ENCODE measurements around the gene NAPSA. TPM values are rescaled to one million over a fixed set of nuclear protein-coding genes. Genes with fewer than 3 reads are reported as not detected.

The NAPSA gene
- total and polyA plus RNA-seq, 9 of the 15 experiments (the other 6 are each of a cell fraction or from before 2014, with no cell fraction given), result 0.25 to 1.9 (median 0.69) TPM

DNA sequence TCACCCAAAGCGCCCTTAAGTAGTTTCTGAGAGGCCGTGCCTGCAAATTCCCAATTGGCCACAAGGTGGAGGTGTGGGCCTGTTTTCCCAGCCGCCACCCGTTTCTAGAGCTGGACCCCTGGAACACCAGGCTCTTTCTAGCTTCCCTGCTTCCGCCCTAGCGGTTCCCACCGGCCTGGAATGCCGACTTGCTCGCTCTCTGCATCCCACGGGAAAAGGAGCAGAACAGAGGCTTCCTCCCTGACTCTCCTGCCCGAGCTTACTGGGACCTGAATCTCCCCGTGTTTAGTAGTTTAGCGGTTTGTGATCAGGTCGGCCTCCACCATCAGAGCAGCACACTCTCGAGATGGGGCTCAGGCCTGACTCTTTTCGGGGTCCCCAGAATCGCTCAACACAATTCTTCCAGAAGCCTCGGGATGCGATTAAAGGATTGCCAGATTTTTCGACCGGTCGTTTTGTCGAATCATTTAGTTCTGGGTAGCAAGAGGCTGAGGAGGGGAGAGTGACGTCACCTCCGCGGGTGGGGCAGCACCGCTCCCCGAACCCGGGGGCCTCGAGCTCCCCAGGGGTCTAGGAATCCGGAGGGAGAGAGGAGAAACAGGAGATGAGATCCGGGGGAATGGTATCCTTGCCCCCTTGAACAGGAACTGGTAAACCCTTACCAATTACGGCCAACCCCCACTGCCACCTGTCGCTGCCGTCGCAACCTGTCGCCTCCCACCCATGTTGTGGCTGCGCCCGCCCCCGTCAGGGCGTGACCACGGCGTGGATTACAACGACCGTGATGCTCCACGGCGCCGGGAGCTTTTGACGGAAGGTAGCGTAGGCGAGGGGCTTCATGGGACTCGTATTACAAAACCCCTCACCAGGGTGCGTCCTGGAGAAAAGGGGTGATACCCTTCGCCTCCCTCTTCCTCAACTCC lies 8.0 kb downstream of the NAPSA start (continued):
- TF ChIP-seq HMG20A (CRISPR knock-in tag; conservative IDR thresholded peaks at IDR 0.05), result no peak
- no peak for TF ChIP-seq HEY1 (CRISPR knock-in tag; IDR thresholded peaks at IDR 0.05; ENCODE audit: borderline replicate concordance)
- no peak for TF ChIP-seq ZNF583 (CRISPR knock-in tag; IDR thresholded peaks at IDR 0.05)
- TF ChIP-seq HOXB6 (CRISPR knock-in tag; IDR thresholded peaks at IDR 0.05; ENCODE audit: borderline replicate concordance), result no peak
- no peak for TF ChIP-seq ZNF165 (CRISPR knock-in tag; IDR thresholded peaks at IDR 0.05; ENCODE audit: borderline replicate concordance)
- TF ChIP-seq TEAD4 (IDR thresholded peaks at IDR 0.05; ENCODE audit: low read length), result peak; percentile 5; the same call in 1 of the 2 replicates
- TF ChIP-seq TEAD4 (CRISPR knock-in tag; IDR thresholded peaks at IDR 0.05; ENCODE audit: borderline replicate concordance), result no peak
- no peak for TF ChIP-seq USF2 (CRISPR knock-in tag; IDR thresholded peaks at IDR 0.05)
- peak; percentile 80 to 87 for TF ChIP-seq MNT (conservative IDR thresholded peaks at IDR 0.05)
- TF ChIP-seq KAT7 (CRISPR knock-in tag; IDR thresholded peaks at IDR 0.05; ENCODE audit: borderline replicate concordance), result no peak
- TF ChIP-seq TSC22D4 (tag; IDR thresholded peaks at IDR 0.05), result no peak
- TF ChIP-seq HNRNPUL1 (IDR thresholded peaks at IDR 0.05; ENCODE audit: low read length), result no peak
- no peak for TF ChIP-seq SAP30 (IDR thresholded peaks at IDR 0.05; ENCODE audit: borderline replicate concordance, insufficient read depth, low read depth, low read length, poor library complexity, severe bottlenecking)
- no peak for TF ChIP-seq ZNF561 (CRISPR knock-in tag; conservative IDR thresholded peaks at IDR 0.05)
- TF ChIP-seq MXI1 (IDR thresholded peaks at IDR 0.05; ENCODE audit: low read depth, low read length), result no peak
- TF ChIP-seq ZFP36 (IDR thresholded peaks at IDR 0.05; ENCODE audit: low read depth, low read length, partially characterized antibody), result peak; percentile 44
- TF ChIP-seq FIP1L1 (IDR thresholded peaks at IDR 0.05; ENCODE audit: low read depth, low read length, poor library complexity, severe bottlenecking), result no peak
- no peak for TF ChIP-seq CBX8 (IDR thresholded peaks at IDR 0.05; ENCODE audit: borderline replicate concordance, extremely low read depth, low read depth, low read length, poor library complexity, severe bottlenecking)
- TF ChIP-seq, protein P1, sequence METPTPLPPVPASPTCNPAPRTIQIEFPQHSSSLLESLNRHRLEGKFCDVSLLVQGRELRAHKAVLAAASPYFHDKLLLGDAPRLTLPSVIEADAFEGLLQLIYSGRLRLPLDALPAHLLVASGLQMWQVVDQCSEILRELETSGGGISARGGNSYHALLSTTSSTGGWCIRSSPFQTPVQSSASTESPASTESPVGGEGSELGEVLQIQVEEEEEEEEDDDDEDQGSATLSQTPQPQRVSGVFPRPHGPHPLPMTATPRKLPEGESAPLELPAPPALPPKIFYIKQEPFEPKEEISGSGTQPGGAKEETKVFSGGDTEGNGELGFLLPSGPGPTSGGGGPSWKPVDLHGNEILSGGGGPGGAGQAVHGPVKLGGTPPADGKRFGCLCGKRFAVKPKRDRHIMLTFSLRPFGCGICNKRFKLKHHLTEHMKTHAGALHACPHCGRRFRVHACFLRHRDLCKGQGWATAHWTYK (CRISPR knock-in tag; IDR thresholded peaks at IDR 0.05), result peak; percentile 18; the same call in 1 of the 2 replicates
- TF ChIP-seq GATAD2B (IDR thresholded peaks at IDR 0.05; ENCODE audit: borderline replicate concordance), result no peak; the same call in 1 of the 2 replicates
- no peak for TF ChIP-seq ZNF23 (CRISPR knock-in tag; IDR thresholded peaks at IDR 0.05)
- no peak for TF ChIP-seq CCNT2 (IDR thresholded peaks at IDR 0.05; ENCODE audit: borderline replicate concordance, extremely low read depth, insufficient read length, low read depth, low read length)
- no peak for TF ChIP-seq NFIC (IDR thresholded peaks at IDR 0.05)
- TF ChIP-seq ZNF184 (CRISPR knock-in tag; IDR thresholded peaks at IDR 0.05), result no peak
- TF ChIP-seq ZFP1 (CRISPR knock-in tag; IDR thresholded peaks at IDR 0.05), result no peak

Data from K562 (cell line).